ENCODE measurements around the gene MEPE.

DNA sequence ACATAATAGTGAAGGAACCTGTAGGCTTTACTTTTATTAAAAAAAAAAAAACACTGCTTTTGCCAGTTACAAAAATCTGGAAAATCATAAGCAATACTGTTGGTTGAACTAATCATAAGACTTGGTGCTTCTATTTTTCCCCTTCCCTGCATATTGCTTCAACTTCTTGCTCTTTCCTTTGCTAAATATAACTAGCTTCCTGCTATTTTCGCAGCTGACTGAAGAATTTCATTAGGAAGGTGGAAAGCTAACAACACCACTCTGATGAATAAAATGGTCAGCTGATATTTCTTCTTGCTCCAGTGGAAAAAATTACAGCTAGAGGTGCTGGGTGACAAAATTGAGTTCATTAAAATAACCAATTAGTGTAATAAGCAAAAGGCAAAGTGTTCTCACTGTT is 39.3 kb downstream of the MEPE start:
- TF ChIP-seq, protein P1, sequence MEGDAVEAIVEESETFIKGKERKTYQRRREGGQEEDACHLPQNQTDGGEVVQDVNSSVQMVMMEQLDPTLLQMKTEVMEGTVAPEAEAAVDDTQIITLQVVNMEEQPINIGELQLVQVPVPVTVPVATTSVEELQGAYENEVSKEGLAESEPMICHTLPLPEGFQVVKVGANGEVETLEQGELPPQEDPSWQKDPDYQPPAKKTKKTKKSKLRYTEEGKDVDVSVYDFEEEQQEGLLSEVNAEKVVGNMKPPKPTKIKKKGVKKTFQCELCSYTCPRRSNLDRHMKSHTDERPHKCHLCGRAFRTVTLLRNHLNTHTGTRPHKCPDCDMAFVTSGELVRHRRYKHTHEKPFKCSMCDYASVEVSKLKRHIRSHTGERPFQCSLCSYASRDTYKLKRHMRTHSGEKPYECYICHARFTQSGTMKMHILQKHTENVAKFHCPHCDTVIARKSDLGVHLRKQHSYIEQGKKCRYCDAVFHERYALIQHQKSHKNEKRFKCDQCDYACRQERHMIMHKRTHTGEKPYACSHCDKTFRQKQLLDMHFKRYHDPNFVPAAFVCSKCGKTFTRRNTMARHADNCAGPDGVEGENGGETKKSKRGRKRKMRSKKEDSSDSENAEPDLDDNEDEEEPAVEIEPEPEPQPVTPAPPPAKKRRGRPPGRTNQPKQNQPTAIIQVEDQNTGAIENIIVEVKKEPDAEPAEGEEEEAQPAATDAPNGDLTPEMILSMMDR (IDR thresholded peaks at IDR 0.05) = no peak
- no peak for TF ChIP-seq EZH2 (IDR thresholded peaks at IDR 0.05; ENCODE audit: borderline replicate concordance, insufficient read depth, low read depth, low read length, poor library complexity, severe bottlenecking)
